Duodenal mucosa (tissue), 2 donors: ENCODE data around the gene SEPTIN7.

Source experiments
- H3K27ac ChIP-seq: one replicate; pipeline ENCODE4 v1.7.0; 2013; ENCODE audit warnings: low read depth, low read length
- H3K27me3 ChIP-seq, 2 donors: one replicate each; pipeline ENCODE4 v1.7.0; 2013; ENCODE audit warnings: low read length in 2 of 2, control low read depth in 1 of 2; ENCODE audit not compliant: insufficient read depth in 2 of 2, control insufficient read depth in 1 of 2
- H3K36me3 ChIP-seq, 2 donors: one replicate each; pipeline ENCODE4 v1.7.0; 2013; ENCODE audit warnings: low read length in 2 of 2, control low read depth in 1 of 2; ENCODE audit not compliant: insufficient read depth in 2 of 2, control insufficient read depth in 1 of 2
- H3K4me1 ChIP-seq, 2 donors: one replicate each; pipeline ENCODE4 v1.7.0; 2013; ENCODE audit warnings: low read length in 2 of 2, control low read depth in 1 of 2; ENCODE audit not compliant: insufficient read depth in 2 of 2, control insufficient read depth in 1 of 2
- H3K4me3 ChIP-seq, 2 donors: one replicate each; pipeline ENCODE4 v1.7.0; 2013; ENCODE audit warnings: low read length in 2 of 2, low read depth in 1 of 2
- H3K9ac ChIP-seq, 2 donors: one replicate each; pipeline ENCODE4 v1.7.0; 2013; ENCODE audit warnings: low read length in 2 of 2, low read depth in 1 of 2
- H3K9me3 ChIP-seq, 2 donors: one replicate each; pipeline ENCODE4 v1.7.0; 2013; ENCODE audit warnings: low read length in 2 of 2, control low read depth in 1 of 2; ENCODE audit not compliant: control insufficient read depth in 1 of 2

SEPTIN7 gene

GRCh38 chr7:35784332-35784731 lies 16.5 kb upstream of the SEPTIN7 start:
- Histone ChIP-seq H3K4me1 (no peaks in the 10 kb centered on the region), H3K4me3 (no peak overlapping the region), H3K27ac (no peak overlapping the region), H3K27me3 (no peaks in the 10 kb centered on the region), H3K36me3 (no peaks in the 10 kb centered on the region), H3K9me3 (no peaks in the 10 kb centered on the region), H3K9ac (no peak overlapping the region)

- Histone ChIP-seq H3K27me3 (no peaks in the 10 kb centered on the region), H3K4me1 (no peaks in the 10 kb centered on the region), H3K27ac (no peak overlapping the region), H3K36me3 (no peaks in the 10 kb centered on the region), H3K9ac (no peak overlapping the region), H3K9me3 (no peaks in the 10 kb centered on the region), H3K4me3 (no peak overlapping the region)
Observed at GRCh38 chr7:35785250-35785649, 15.6 kb upstream of the SEPTIN7 start.

GRCh38 chr7:35787925-35788324 lies 12.9 kb upstream of the SEPTIN7 start:
- no peak overlapping the region for H3K9ac ChIP-seq
- no peak overlapping the region for H3K4me3 ChIP-seq
- no peaks in the 10 kb centered on the region for H3K4me1 ChIP-seq
- H3K27me3 ChIP-seq: no peaks in the 10 kb centered on the region
- no peaks in the 10 kb centered on the region for H3K36me3 ChIP-seq
- H3K9me3 ChIP-seq: no peaks in the 10 kb centered on the region
- H3K27ac ChIP-seq: no peak overlapping the region

GRCh38 chr7:35792472-35792871 lies 8.4 kb upstream of the SEPTIN7 start:
- H3K4me3 ChIP-seq: no peak overlapping the region
- H3K27ac ChIP-seq: no peak overlapping the region
- H3K4me1 ChIP-seq: no peaks in the 10 kb centered on the region
- no peaks in the 10 kb centered on the region for H3K9me3 ChIP-seq
- no peak overlapping the region for H3K9ac ChIP-seq
- H3K27me3 ChIP-seq: no peaks in the 10 kb centered on the region
- H3K36me3 ChIP-seq: no peaks in the 10 kb centered on the region

GRCh38 chr7:35792873-35793489 lies 7.9 kb upstream of the SEPTIN7 start:
- no peaks in the 10 kb centered on the region for H3K9me3 ChIP-seq
- no peak overlapping the region for H3K4me3 ChIP-seq
- no peak overlapping the region for H3K9ac ChIP-seq
- no peaks in the 10 kb centered on the region for H3K27me3 ChIP-seq
- no peak overlapping the region for H3K27ac ChIP-seq
- no peaks in the 10 kb centered on the region for H3K36me3 ChIP-seq
- no peaks in the 10 kb centered on the region for H3K4me1 ChIP-seq

- Histone ChIP-seq H3K4me1 (peaks cover 5 to 15% of the 10 kb centered on the region in 2 donors), H3K27ac (no peak overlapping the region), H3K9ac (no peak overlapping the region), H3K36me3 (no peaks in the 10 kb centered on the region), H3K9me3 (no peaks in the 10 kb centered on the region), H3K27me3 (no peaks in the 10 kb centered on the region), H3K4me3 (no peak overlapping the region)
Observed at GRCh38 chr7:35797311-35797710, 3.5 kb upstream of the SEPTIN7 start.

GRCh38 chr7:35799846-35800717 lies 775 bp upstream of the SEPTIN7 start:
- Histone ChIP-seq H3K4me3 (peak overlapping the region; percentile 88 to 94), H3K9ac (peak overlapping the region; percentile 82 to 88), H3K27me3 (no peaks in the 10 kb centered on the region), H3K9me3 (no peaks in the 10 kb centered on the region), H3K4me1 (peaks cover 16 to 33% of the 10 kb centered on the region in 2 donors), H3K36me3 (no peaks in the 10 kb centered on the region), H3K27ac (peak overlapping the region; percentile 85)

- Histone ChIP-seq H3K36me3 (no peaks in the 10 kb centered on the region), H3K4me1 (peaks cover 16 to 33% of the 10 kb centered on the region in 2 donors), H3K27ac (peak overlapping the region; percentile 95), H3K9me3 (no peaks in the 10 kb centered on the region), H3K4me3 (peak overlapping the region; percentile 87 to 94), H3K27me3 (no peaks in the 10 kb centered on the region), H3K9ac (peak overlapping the region; percentile 68 to 88)
Observed at GRCh38 chr7:35801392-35802101, 690 bp downstream of the SEPTIN7 start.

- peak overlapping the region; percentile 68 to 88 for H3K9ac ChIP-seq
- H3K27ac ChIP-seq: peak overlapping the region; percentile 95
- peaks cover 16 to 33% of the 10 kb centered on the region in 2 donors for H3K4me1 ChIP-seq
- H3K36me3 ChIP-seq: no peaks in the 10 kb centered on the region
- H3K9me3 ChIP-seq: no peaks in the 10 kb centered on the region
- no peaks in the 10 kb centered on the region for H3K27me3 ChIP-seq
- H3K4me3 ChIP-seq: peak overlapping the region; percentile 87 to 94
Observed at GRCh38 chr7:35802102-35802466, 1.2 kb downstream of the SEPTIN7 start.

GRCh38 chr7:35802649-35803048 lies 1.8 kb downstream of the SEPTIN7 start:
- Histone ChIP-seq H3K4me1 (peaks cover 16 to 33% of the 10 kb centered on the region in 2 donors), H3K27me3 (no peaks in the 10 kb centered on the region), H3K9ac (peak overlapping the region; percentile 68 to 88), H3K36me3 (no peaks in the 10 kb centered on the region), H3K4me3 (peak overlapping the region; percentile 87 to 94), H3K27ac (no peak overlapping the region), H3K9me3 (no peaks in the 10 kb centered on the region)
